H1 (cell line): Measurements from ENCODE around the gene CPE. TPM values are rescaled to one million over a fixed set of nuclear protein-coding genes. Genes with fewer than 3 reads are reported as not detected.

Source experiments
- PHF8 ChIP-seq: fragments of 200-600 bp; sonication (generic); conservative IDR thresholded peaks from 2 replicates; pipeline ENCODE4 v1.7.1; 2012; ENCODE audit warnings: low read depth, mild to moderate bottlenecking, inconsistent platforms, low read length, moderate library complexity
- TAF1 ChIP-seq: IDR thresholded peaks from 2 replicates; pipeline ENCODE4 v1.6.1; 2011; ENCODE audit warnings: mild to moderate bottlenecking, low read depth, low read length
- TBP ChIP-seq: IDR thresholded peaks from 2 replicates; pipeline ENCODE4 v1.6.1; 2011; ENCODE audit warnings: low read depth, low read length, improper control_type of control experiment
- polyA plus RNA-seq, 7 experiments: library from polyadenylated mRNA; depleted of rRNA in 3 of 7; stranded (reverse) in 5 of 7; unstranded in 2 of 7; fragments of >200 nt in 5 of 7; fragments of 200-250 nt in 2 of 7; gene quantifications; 1 replicate in 5 of 7; 2 replicates in 1 of 7; 4 replicates in 1 of 7; pipeline versions ENCODE4 v1.2.1 to v1.2.3, GENCODE V29; 2011 to 2013; ENCODE audit warnings: missing spikeins in 2 of 7, mixed read lengths in 2 of 7
- total RNA-seq: library from RNA; stranded (reverse); fragmentation: NEBNext Ultra II Directional; extraction: Animal tissue kit (Norgen Biotek cat#: 25700); gene quantifications from 2 replicates; pipeline ENCODE4 v1.2.1, GENCODE V29; 2021

Gene CPE
- total and polyA plus RNA-seq, 2 of the 8 experiments (the other 6 are each of a cell fraction or from before 2014, with no cell fraction given): 9.4 to 10.2 TPM

- TF ChIP-seq TBP (no peak), TAF1 (no peak), PHF8 (no peak)
Measured at GRCh38 chr4:165458471-165458870, 79.7 kb downstream of the CPE start (continued).
